ENCODE measurements around the gene OBSCN. TPM values are rescaled to one million over a fixed set of nuclear protein-coding genes. Genes with fewer than 3 reads are reported as not detected.

Gene OBSCN
- total RNA-seq, 2 donors from 2014 or later: 34.3 to 45.2 TPM

- no peak overlapping the region for H3K27ac ChIP-seq
- H3K36me3 ChIP-seq: no peaks in the 10 kb centered on the region
- DNase-seq (ENCODE audit: low spot score): no peak
- H3K9me3 ChIP-seq: no peaks in the 10 kb centered on the region
- H3K4me3 ChIP-seq: no peak overlapping the region
- TF ChIP-seq POLR2AphosphoS5 (IDR thresholded peaks at IDR 0.05) (no peak), CTCF (IDR thresholded peaks at IDR 0.05) (no peak), POLR2A (IDR thresholded peaks at IDR 0.05) (no peak)
- intact Hi-C loops (cut with DNase I): no loop called here
- WGBS: 91% methylated on average over 43 of the region's 48 CpGs
- no peaks in the 10 kb centered on the region for H3K4me1 ChIP-seq (replicated peaks)
- H3K27me3 ChIP-seq (replicated peaks; ENCODE audit: insufficient read depth): no peaks in the 10 kb centered on the region
Measured at GRCh38 chr1:228280106-228280901, 72.5 kb downstream of the OBSCN start.

GRCh38 chr1:228280961-228281591 is 73.2 kb downstream of the OBSCN start:
- no peak overlapping the region for H3K27ac ChIP-seq
- no peaks in the 10 kb centered on the region for H3K27me3 ChIP-seq (replicated peaks; ENCODE audit: insufficient read depth)
- no peaks in the 10 kb centered on the region for H3K36me3 ChIP-seq
- intact Hi-C loops (cut with DNase I): no loop called here
- no peaks in the 10 kb centered on the region for H3K4me1 ChIP-seq (replicated peaks)
- DNase-seq (ENCODE audit: low spot score): no peak
- 94% methylated on average over 15 of the region's 15 CpGs for WGBS
- no peaks in the 10 kb centered on the region for H3K9me3 ChIP-seq
- H3K4me3 ChIP-seq: no peak overlapping the region
- TF ChIP-seq CTCF (IDR thresholded peaks at IDR 0.05) (no peak), POLR2AphosphoS5 (IDR thresholded peaks at IDR 0.05) (no peak), POLR2A (IDR thresholded peaks at IDR 0.05) (no peak)

- DNase-seq (ENCODE audit: low spot score): no peak
Measured at GRCh38 chr1:228281631-228282328, 73.9 kb downstream of the OBSCN start.

GRCh38 chr1:228282329-228283042 is 74.6 kb downstream of the OBSCN start:
- H3K9me3 ChIP-seq: no peaks in the 10 kb centered on the region
- no peak overlapping the region for H3K27ac ChIP-seq
- TF ChIP-seq CTCF (IDR thresholded peaks at IDR 0.05) (no peak), POLR2AphosphoS5 (IDR thresholded peaks at IDR 0.05) (no peak), POLR2A (IDR thresholded peaks at IDR 0.05) (no peak)
- H3K4me1 ChIP-seq (replicated peaks): no peaks in the 10 kb centered on the region
- no peaks in the 10 kb centered on the region for H3K36me3 ChIP-seq
- intact Hi-C loops (cut with DNase I): no loop called here
- no peak for DNase-seq (ENCODE audit: low spot score)
- no peaks in the 10 kb centered on the region for H3K27me3 ChIP-seq (replicated peaks; ENCODE audit: insufficient read depth)
- WGBS: 93% methylated on average over 17 of the region's 17 CpGs
- H3K4me3 ChIP-seq: no peak overlapping the region

More at GRCh38 chr1:228281631-228282328, 73.9 kb downstream of the OBSCN start:
- no peak for TF ChIP-seq CTCF (IDR thresholded peaks at IDR 0.05)
- TF ChIP-seq POLR2A (IDR thresholded peaks at IDR 0.05): no peak
- no peak for TF ChIP-seq POLR2AphosphoS5 (IDR thresholded peaks at IDR 0.05)
- no peaks in the 10 kb centered on the region for H3K4me1 ChIP-seq (replicated peaks)
- H3K9me3 ChIP-seq: no peaks in the 10 kb centered on the region
- 93% methylated on average over 16 of the region's 16 CpGs for WGBS
- no peak overlapping the region for H3K27ac ChIP-seq
- intact Hi-C loops (cut with DNase I): no loop called here
- no peaks in the 10 kb centered on the region for H3K27me3 ChIP-seq (replicated peaks; ENCODE audit: insufficient read depth)
- H3K36me3 ChIP-seq: no peaks in the 10 kb centered on the region
- no peak overlapping the region for H3K4me3 ChIP-seq

All from prostate gland (tissue), 2 donors.